CD14-positive monocyte (primary cell): ENCODE data around the gene SOX3. TPM values are rescaled to one million over a fixed set of nuclear protein-coding genes. Genes with fewer than 3 reads are reported as not detected.

Source experiments
- DNase-seq, 3 donors: peaks; one replicate each; pipeline ENCODE4 v3.0.0-alpha.2; 2011 to 2022
- H2AFZ ChIP-seq: 2 replicates; pipeline ENCODE4 v1.6.0; 2012; ENCODE audit warnings: mild to moderate bottlenecking, low read depth, low read length, inconsistent platforms; ENCODE audit not compliant: insufficient read depth, poor library complexity, severe bottlenecking
- H3K27ac ChIP-seq, 2 donors: 1 replicate in 1 of 2; 2 replicates in 1 of 2; pipeline ENCODE4 v1.5.1; 2012 to 2013; ENCODE audit warnings: low read length in 2 of 2, control low read depth in 1 of 2, inconsistent platforms in 1 of 2, low read depth in 1 of 2, mild to moderate bottlenecking in 1 of 2
- H3K27me3 ChIP-seq, 2 donors: one replicate each; pipeline versions ENCODE4 v1.6.0 to v1.6.1; 2011 to 2013; ENCODE audit warnings: low read length in 2 of 2; ENCODE audit not compliant: control insufficient read depth in 2 of 2, insufficient read depth in 2 of 2
- H3K36me3 ChIP-seq, 2 donors: replicated peaks in 1 of 2; 1 replicate in 1 of 2; 2 replicates in 1 of 2; pipeline versions ENCODE4 v1.5.1 to v1.6.1; 2012 to 2013; ENCODE audit warnings: low read length in 2 of 2, control low read depth in 1 of 2, inconsistent platforms in 1 of 2, mild to moderate bottlenecking in 1 of 2; ENCODE audit not compliant: insufficient read depth in 2 of 2, control insufficient read depth in 1 of 2
- H3K4me1 ChIP-seq, 2 donors: 1 replicate in 1 of 2; 2 replicates in 1 of 2; pipeline versions ENCODE4 v1.5.1 to v1.6.1; 2012 to 2013; ENCODE audit warnings: low read length in 2 of 2, control low read depth in 1 of 2, inconsistent platforms in 1 of 2, mild to moderate bottlenecking in 1 of 2, moderate library complexity in 1 of 2; ENCODE audit not compliant: insufficient read depth in 2 of 2, control insufficient read depth in 1 of 2
- H3K4me2 ChIP-seq: replicated peaks from 2 replicates; pipeline ENCODE3; 2012; ENCODE audit warnings: low read length, moderate library complexity, mild to moderate bottlenecking; ENCODE audit not compliant: poor library complexity, severe bottlenecking; ENCODE audit errors: extremely low read depth
- H3K4me3 ChIP-seq, 3 experiments: fragments of 200-600 bp in 1 of 3; sonication (generic) in 1 of 3; replicated peaks in 1 of 3; 1 replicate in 2 of 3; 2 replicates in 1 of 3; pipeline ENCODE4 v1.5.1; 2011 to 2013; ENCODE audit warnings: low read length in 3 of 3, mild to moderate bottlenecking in 3 of 3, control low read depth in 2 of 3, low read depth in 2 of 3, inconsistent platforms in 1 of 3, moderate library complexity in 1 of 3
- H3K79me2 ChIP-seq: 2 replicates; pipeline ENCODE4 v1.6.0; 2012; ENCODE audit warnings: mild to moderate bottlenecking, control low read depth, inconsistent platforms, low read length, moderate library complexity; ENCODE audit not compliant: insufficient read depth
- H3K9ac ChIP-seq: 2 replicates; pipeline ENCODE4 v1.6.0; 2017; ENCODE audit warnings: low read length, mild to moderate bottlenecking; ENCODE audit not compliant: insufficient read depth, poor library complexity, severe bottlenecking
- H3K9me3 ChIP-seq, 2 donors: replicated peaks in 1 of 2; 1 replicate in 1 of 2; 2 replicates in 1 of 2; pipeline versions ENCODE4 v1.5.1 to v1.6.1; 2012 to 2013; ENCODE audit warnings: low read length in 2 of 2, control low read depth in 1 of 2; ENCODE audit not compliant: control insufficient read depth in 1 of 2, insufficient read depth in 1 of 2
- H4K20me1 ChIP-seq: 2 replicates; pipeline ENCODE4 v1.6.0; 2012; ENCODE audit warnings: mild to moderate bottlenecking, low read length, control low read depth, moderate library complexity; ENCODE audit not compliant: insufficient read depth
- H3K27ac Mint-ChIP-seq, 7 donors: one replicate each; pipeline ENCODE4 v1.8.0; 2020; ENCODE audit warnings: mild to moderate bottlenecking in 7 of 7, mixed read lengths in 7 of 7, moderate library complexity in 6 of 7, inconsistent platforms in 2 of 7
- H3K27me3 Mint-ChIP-seq, 3 donors: one replicate each; pipeline ENCODE4 v1.8.0; 2021 to 2022; ENCODE audit warnings: low read depth in 3 of 3, mild to moderate bottlenecking in 3 of 3, mixed read lengths in 3 of 3, moderate library complexity in 3 of 3, inconsistent platforms in 1 of 3
- H3K36me3 Mint-ChIP-seq, 2 donors: one replicate each; pipeline ENCODE4 v1.8.0; 2020; ENCODE audit warnings: mixed read lengths in 2 of 2, inconsistent platforms in 1 of 2, mild to moderate bottlenecking in 1 of 2
- H3K4me1 Mint-ChIP-seq: one replicate; pipeline ENCODE4 v1.8.0; 2020; ENCODE audit warnings: mild to moderate bottlenecking, mixed read lengths
- H3K4me3 Mint-ChIP-seq, 2 donors: one replicate each; pipeline ENCODE4 v1.8.0; 2020; ENCODE audit warnings: mild to moderate bottlenecking in 2 of 2, mixed read lengths in 2 of 2, moderate library complexity in 1 of 2
- H3K9me3 Mint-ChIP-seq, 7 donors: one replicate each; pipeline ENCODE4 v1.8.0; 2020 to 2022; ENCODE audit warnings: mixed read lengths in 7 of 7, mild to moderate bottlenecking in 6 of 7, moderate library complexity in 6 of 7, inconsistent platforms in 2 of 7
- WGBS: methylation state at CpG from one replicate; pipeline ENCODE4 v1.1.5; 2013; ENCODE audit warnings: missing lambda C conversion rate; ENCODE audit not compliant: insufficient coverage; 5-methylcytosine and 5-hydroxymethylcytosine counted together
- intact Hi-C, 2 donors: fragments of 100-400 bp; cut with micrococcal nuclease; formaldehyde crosslinking; loops; one replicate each; pipeline versions ENCODE4 v1.15.0 to v1.15.1; 2023
- polyA plus RNA-seq, 3 donors: library from polyadenylated mRNA; depleted of rRNA in 1 of 3; unstranded in 2 of 3; stranded (reverse) in 1 of 3; fragments of 300-500 nt in 2 of 3; fragments of >200 nt in 1 of 3; fragmentation: Illumina TruSeq in 2 of 3; gene quantifications; 1 replicate in 2 of 3; 2 replicates in 1 of 3; pipeline ENCODE4 v1.2.3, GENCODE V29; 2012 to 2021
- TF ChIP-seq, protein P1 (sequence below): fragments of 200-600 bp; IDR thresholded peaks from one replicate; pipeline ENCODE4 v1.8.0; 2022; ENCODE audit warnings: antibody characterized with exemption, mild to moderate bottlenecking

SOX3 gene
- polyA plus RNA-seq, 3 donors = not detected

DNA sequence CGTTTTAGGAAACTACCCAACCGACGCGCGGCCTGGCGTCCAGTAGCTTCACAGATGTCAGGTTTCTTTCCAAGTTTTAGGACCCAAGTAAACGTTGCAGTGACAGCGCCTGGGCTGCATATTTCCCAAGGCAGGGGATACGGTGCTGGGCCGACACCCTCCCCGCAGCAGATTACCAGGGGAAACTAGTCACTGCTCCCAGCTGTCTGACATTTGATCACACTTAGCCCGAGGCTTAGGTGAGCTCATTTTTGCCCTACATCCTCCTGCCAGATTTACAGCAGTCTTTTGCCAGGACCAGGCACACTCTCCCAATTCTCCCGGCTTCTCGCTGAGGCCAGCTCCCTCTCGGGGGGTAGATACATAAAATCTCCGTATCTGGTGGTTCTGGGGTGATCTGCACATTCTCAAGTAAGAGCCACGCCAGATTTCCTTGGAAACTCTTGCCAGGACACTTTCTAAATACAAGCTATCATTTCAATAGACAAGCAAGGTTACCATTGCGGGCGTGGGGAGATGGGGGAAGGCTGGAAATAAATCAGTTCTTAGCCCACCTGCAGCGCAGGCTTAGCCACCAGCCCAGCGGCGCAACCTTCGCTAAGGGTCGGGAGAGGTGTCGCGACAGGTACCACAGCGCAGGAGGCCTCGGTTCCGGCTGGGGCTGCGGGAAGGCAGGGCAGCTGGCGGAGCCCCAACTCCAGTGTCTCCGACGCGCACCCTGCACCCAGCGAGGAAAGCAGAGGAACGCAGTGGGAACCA lies 2.5 kb upstream of the SOX3 start:
- Histone ChIP-seq H3K4me3 (no peak overlapping the region), H3K9ac (no peak overlapping the region), H4K20me1 (no peaks in the 10 kb centered on the region), H3K27ac (no peak overlapping the region), H3K4me2 (no peak overlapping the region), H3K36me3 (no peaks in the 10 kb centered on the region), H3K4me1 (no peaks in the 10 kb centered on the region), H3K9me3 (peaks cover 0 to 74% of the 10 kb centered on the region in 2 donors), H3K79me2 (no peaks in the 10 kb centered on the region), H3K27me3 (peaks cover 31 to 88% of the 10 kb centered on the region in 2 donors), H2AFZ (no peak overlapping the region)
- TF ChIP-seq, protein P1, sequence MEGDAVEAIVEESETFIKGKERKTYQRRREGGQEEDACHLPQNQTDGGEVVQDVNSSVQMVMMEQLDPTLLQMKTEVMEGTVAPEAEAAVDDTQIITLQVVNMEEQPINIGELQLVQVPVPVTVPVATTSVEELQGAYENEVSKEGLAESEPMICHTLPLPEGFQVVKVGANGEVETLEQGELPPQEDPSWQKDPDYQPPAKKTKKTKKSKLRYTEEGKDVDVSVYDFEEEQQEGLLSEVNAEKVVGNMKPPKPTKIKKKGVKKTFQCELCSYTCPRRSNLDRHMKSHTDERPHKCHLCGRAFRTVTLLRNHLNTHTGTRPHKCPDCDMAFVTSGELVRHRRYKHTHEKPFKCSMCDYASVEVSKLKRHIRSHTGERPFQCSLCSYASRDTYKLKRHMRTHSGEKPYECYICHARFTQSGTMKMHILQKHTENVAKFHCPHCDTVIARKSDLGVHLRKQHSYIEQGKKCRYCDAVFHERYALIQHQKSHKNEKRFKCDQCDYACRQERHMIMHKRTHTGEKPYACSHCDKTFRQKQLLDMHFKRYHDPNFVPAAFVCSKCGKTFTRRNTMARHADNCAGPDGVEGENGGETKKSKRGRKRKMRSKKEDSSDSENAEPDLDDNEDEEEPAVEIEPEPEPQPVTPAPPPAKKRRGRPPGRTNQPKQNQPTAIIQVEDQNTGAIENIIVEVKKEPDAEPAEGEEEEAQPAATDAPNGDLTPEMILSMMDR = no peak
- peaks cover 0 to 3% of the 10 kb centered on the region in 2 donors for H3K36me3 Mint-ChIP-seq
- peaks cover 6% of the 10 kb centered on the region for H3K4me1 Mint-ChIP-seq
- intact Hi-C loops = no loop called here
- WGBS = 3% methylated on average over 26 of the region's 36 CpGs
- peaks cover 0 to 73% (median 51%) of the 10 kb centered on the region in 7 donors for H3K9me3 Mint-ChIP-seq
- H3K4me3 Mint-ChIP-seq = peak overlapping the region in 1 of 2 donors; percentile 62
- H3K27ac Mint-ChIP-seq = no peak overlapping the region
- peaks cover 76 to 90% (median 87%) of the 10 kb centered on the region in 3 donors for H3K27me3 Mint-ChIP-seq
- DNase-seq = no peak

DNA sequence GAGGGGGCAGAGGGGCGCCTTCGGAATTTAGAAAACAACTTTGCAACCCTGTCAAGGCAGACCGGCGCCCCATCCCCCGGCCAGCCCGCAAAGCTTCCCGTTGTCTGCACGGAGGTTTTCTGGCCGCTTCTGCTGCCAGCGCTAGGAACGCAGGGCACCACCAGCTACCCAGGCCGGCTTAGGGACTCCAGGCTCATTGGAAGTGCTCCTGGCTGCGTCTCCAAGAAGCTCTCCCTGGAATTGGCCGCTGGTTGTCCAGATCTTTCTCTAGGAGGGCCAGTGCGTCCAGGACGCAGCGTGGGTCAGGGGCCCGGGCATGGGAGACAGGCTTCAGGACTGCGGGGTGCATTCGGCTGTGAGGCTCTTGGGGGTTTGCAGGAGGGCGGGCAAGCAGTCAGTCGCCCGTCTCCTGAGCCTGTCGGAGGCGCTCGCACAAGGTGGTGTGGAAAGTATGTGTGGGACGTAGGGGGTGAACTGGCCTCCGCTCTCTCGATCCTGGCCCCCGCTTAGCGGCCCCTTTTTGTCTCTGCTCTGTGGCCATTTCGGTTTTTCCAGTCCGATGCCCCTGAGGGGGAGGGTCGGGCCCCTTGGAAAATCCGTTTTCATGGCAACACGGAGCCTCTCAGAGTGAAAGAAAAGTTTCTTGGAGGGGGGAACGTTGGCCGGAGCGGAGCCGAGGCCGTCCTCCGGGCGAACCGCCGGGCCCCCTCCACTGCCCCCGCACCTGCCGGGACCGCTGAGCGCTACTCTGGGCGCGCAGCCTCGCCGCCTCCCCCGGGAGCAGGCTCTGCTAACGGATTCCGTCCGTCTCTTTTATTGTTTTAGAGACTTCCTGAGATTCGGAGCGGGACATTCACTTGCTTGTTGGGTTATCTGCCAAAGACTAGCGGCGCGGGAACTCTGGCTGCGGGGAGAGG lies 810 bp upstream of the SOX3 start:
- Mint-ChIP-seq H3K36me3 (peaks cover 0 to 5% of the 10 kb centered on the region in 2 donors), H3K9me3 (peaks cover 6 to 80% (median 60%) of the 10 kb centered on the region in 7 donors), H3K27me3 (peaks cover 78 to 92% (median 89%) of the 10 kb centered on the region in 3 donors), H3K27ac (no peak overlapping the region), H3K4me1 (peaks cover 6% of the 10 kb centered on the region), H3K4me3 (peak overlapping the region in 1 of 2 donors; percentile 59)
- Histone ChIP-seq H4K20me1 (no peaks in the 10 kb centered on the region), H3K79me2 (no peaks in the 10 kb centered on the region), H3K36me3 (no peaks in the 10 kb centered on the region), H3K9me3 (peaks cover 8 to 77% of the 10 kb centered on the region in 2 donors), H3K4me2 (no peak overlapping the region), H3K4me3 (no peak overlapping the region), H3K4me1 (no peaks in the 10 kb centered on the region), H3K9ac (no peak overlapping the region), H2AFZ (no peak overlapping the region), H3K27ac (no peak overlapping the region), H3K27me3 (peaks cover 25 to 88% of the 10 kb centered on the region in 2 donors)
- TF ChIP-seq, protein P1 = no peak
- WGBS = 4% methylated on average over 44 of the region's 63 CpGs
- intact Hi-C loops = no loop called here
- DNase-seq = no peak
